PC-3 (cell line): ENCODE results near the gene CCDC136. TPM values are rescaled to one million over a fixed set of nuclear protein-coding genes. Genes with fewer than 3 reads are reported as not detected.

Source experiments
- ATAC-seq: fragments of 200-7000 bp; cut with Tn5 transposase; 2 replicates; pipeline ENCODE4 v1.9.1; 2020; ENCODE audit warnings: mild to moderate bottlenecking, moderate library complexity
- BruUV-seq: library from RNA; stranded (reverse); fragments of 400-500 nt; replicated peaks from 2 replicates; lab custom pipeline; 2021; lab: Mats Ljungman, UMichigan
- CTCF ChIA-PET: fragments of 300-600 bp; sonication (Branson Sonifier 250); formaldehyde crosslinking; loops from one replicate; lab custom pipeline; 2022; ENCODE audit warnings: antibody characterized with exemption; lab: Charles Lee
- POLR2A ChIA-PET: fragments of 300-600 bp; sonication (Branson Sonifier 250); formaldehyde crosslinking; loops from one replicate; lab custom pipeline; 2022; ENCODE audit warnings: antibody characterized with exemption; ENCODE audit not compliant: unreplicated experiment; lab: Charles Lee
- DNase-seq: peaks from one replicate; pipeline ENCODE4 v3.0.0-alpha.2; 2015
- H2AFZ ChIP-seq: fragments of 300-600 bp; sonication (generic); 2 replicates; pipeline ENCODE4 v1.6.0; 2016; ENCODE audit warnings: antibody characterized with exemption, low read length
- H3F3A ChIP-seq: fragments of 300-600 bp; sonication (generic); one replicate; pipeline ENCODE4 v1.6.0; 2017; ENCODE audit warnings: antibody characterized with exemption, low read length, control low read depth, mild to moderate bottlenecking; ENCODE audit not compliant: unreplicated experiment
- H3K27ac ChIP-seq: fragments of 300-600 bp; sonication (generic); 2 replicates; pipeline ENCODE4 v1.5.1; 2016; ENCODE audit warnings: mild to moderate bottlenecking, low read length
- H3K27me3 ChIP-seq: fragments of 300-600 bp; sonication (generic); 2 replicates; pipeline ENCODE4 v1.6.1; 2016; ENCODE audit warnings: low read length, mixed read lengths
- H3K36me3 ChIP-seq: fragments of 300-600 bp; sonication (generic); 2 replicates; pipeline ENCODE4 v1.6.1; 2016; ENCODE audit warnings: low read depth, mixed run types, low read length, mixed read lengths
- H3K4me1 ChIP-seq: fragments of 300-600 bp; sonication (generic); 2 replicates; pipeline ENCODE4 v1.5.1; 2016; ENCODE audit warnings: low read length; ENCODE audit not compliant: insufficient read depth
- H3K4me2 ChIP-seq: fragments of 300-600 bp; sonication (generic); 2 replicates; pipeline ENCODE4 v1.6.0; 2016; ENCODE audit warnings: low read length
- H3K4me3 ChIP-seq: fragments of 300-600 bp; sonication (generic); 2 replicates; pipeline ENCODE4 v1.5.1; 2016; ENCODE audit warnings: mild to moderate bottlenecking, low read length, mixed read lengths
- H3K79me2 ChIP-seq: fragments of 300-600 bp; sonication (generic); 2 replicates; pipeline ENCODE4 v1.6.1; 2017; ENCODE audit warnings: low read length, mixed read lengths
- H3K9ac ChIP-seq: fragments of 300-600 bp; sonication (generic); 2 replicates; pipeline ENCODE4 v1.6.0; 2016; ENCODE audit warnings: mild to moderate bottlenecking, low read length
- H3K9me2 ChIP-seq: fragments of 300-600 bp; sonication (generic); replicated peaks from 2 replicates; pipeline ENCODE4 v1.6.1; 2016; ENCODE audit warnings: mixed run types, low read length, mixed read lengths
- H3K9me3 ChIP-seq: fragments of 300-600 bp; sonication (generic); 2 replicates; pipeline ENCODE4 v1.6.1; 2016; ENCODE audit warnings: low read length, mixed read lengths
- H4K20me1 ChIP-seq: fragments of 300-600 bp; sonication (generic); 2 replicates; pipeline ENCODE4 v1.6.1; 2016; ENCODE audit warnings: low read length, mixed read lengths
- EZH2 ChIP-seq: fragments of 300-600 bp; sonication (generic); IDR thresholded peaks from one replicate; pipeline ENCODE4 v1.6.1; 2017; ENCODE audit warnings: antibody characterized with exemption, mild to moderate bottlenecking, low read length; ENCODE audit not compliant: unreplicated experiment
- EZH2phosphoT487 ChIP-seq: fragments of 300-600 bp; sonication (generic); IDR thresholded peaks from 2 replicates; pipeline ENCODE4 v1.6.1; 2018; ENCODE audit warnings: mild to moderate bottlenecking, antibody characterized with exemption, low read length, borderline replicate concordance
- intact Hi-C: fragments of 100-400 bp; cut with micrococcal nuclease; formaldehyde crosslinking; loops from 2 replicates; pipeline ENCODE4 v1.9.0; 2023
- total RNA-seq: library from RNA; depleted of rRNA; stranded (reverse); fragments of >200 nt; gene quantifications from 2 replicates; pipeline ENCODE4 v1.2.3, GENCODE V29; 2014
- TF ChIP-seq, protein P1 (sequence below): fragments of 300-600 bp; sonication (generic); conservative IDR thresholded peaks from 2 replicates; pipeline ENCODE4 v1.5.1; 2017; ENCODE audit warnings: antibody characterized with exemption, low read depth, mild to moderate bottlenecking, low read length

The CCDC136 gene
- total RNA-seq, 1 experiment from 2014 or later: 10.5 TPM

DNA sequence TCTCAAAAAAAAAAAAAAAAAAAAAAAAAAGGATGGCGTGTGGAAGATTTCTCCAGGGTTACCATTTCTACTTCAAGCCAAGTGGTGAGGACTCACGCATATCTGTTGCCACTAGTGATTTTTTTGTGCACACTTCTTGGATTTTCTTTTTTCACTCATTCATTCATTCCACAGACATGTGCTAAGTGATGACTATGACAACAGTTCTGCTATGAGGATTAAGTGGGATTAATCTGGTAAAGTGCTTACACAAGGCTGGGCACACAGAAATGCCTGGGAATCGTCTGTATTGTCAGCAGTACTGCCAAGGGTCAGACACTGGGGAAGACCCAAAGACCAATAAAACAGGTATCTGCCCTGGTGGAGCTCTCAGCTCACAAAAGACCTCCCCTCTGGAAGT, 9.9 kb upstream of the CCDC136 start:
- no TSS peak for BruUV-seq
- H2AFZ ChIP-seq: no peak overlapping the region
- no peaks in the 10 kb centered on the region for H3K79me2 ChIP-seq
- POLR2A ChIA-PET: no interaction called here
- CTCF ChIA-PET: no interaction called here
- TF ChIP-seq, protein P1, sequence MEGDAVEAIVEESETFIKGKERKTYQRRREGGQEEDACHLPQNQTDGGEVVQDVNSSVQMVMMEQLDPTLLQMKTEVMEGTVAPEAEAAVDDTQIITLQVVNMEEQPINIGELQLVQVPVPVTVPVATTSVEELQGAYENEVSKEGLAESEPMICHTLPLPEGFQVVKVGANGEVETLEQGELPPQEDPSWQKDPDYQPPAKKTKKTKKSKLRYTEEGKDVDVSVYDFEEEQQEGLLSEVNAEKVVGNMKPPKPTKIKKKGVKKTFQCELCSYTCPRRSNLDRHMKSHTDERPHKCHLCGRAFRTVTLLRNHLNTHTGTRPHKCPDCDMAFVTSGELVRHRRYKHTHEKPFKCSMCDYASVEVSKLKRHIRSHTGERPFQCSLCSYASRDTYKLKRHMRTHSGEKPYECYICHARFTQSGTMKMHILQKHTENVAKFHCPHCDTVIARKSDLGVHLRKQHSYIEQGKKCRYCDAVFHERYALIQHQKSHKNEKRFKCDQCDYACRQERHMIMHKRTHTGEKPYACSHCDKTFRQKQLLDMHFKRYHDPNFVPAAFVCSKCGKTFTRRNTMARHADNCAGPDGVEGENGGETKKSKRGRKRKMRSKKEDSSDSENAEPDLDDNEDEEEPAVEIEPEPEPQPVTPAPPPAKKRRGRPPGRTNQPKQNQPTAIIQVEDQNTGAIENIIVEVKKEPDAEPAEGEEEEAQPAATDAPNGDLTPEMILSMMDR: no peak
- TF ChIP-seq EZH2 (no peak), EZH2phosphoT487 (no peak)
- no peaks in the 10 kb centered on the region for H3K27me3 ChIP-seq
- H3K27ac ChIP-seq: no peak overlapping the region
- no peaks in the 10 kb centered on the region for H3F3A ChIP-seq
- H3K4me3 ChIP-seq: no peak overlapping the region
- no peaks in the 10 kb centered on the region for H3K36me3 ChIP-seq
- H3K9ac ChIP-seq: no peak overlapping the region
- intact Hi-C loops: no loop called here
- H4K20me1 ChIP-seq: no peaks in the 10 kb centered on the region
- H3K4me1 ChIP-seq: no peaks in the 10 kb centered on the region
- no peak for ATAC-seq
- H3K9me3 ChIP-seq: no peaks in the 10 kb centered on the region
- H3K4me2 ChIP-seq: no peak overlapping the region
- DNase-seq: no peak
- H3K9me2 ChIP-seq: no peaks in the 10 kb centered on the region

DNA sequence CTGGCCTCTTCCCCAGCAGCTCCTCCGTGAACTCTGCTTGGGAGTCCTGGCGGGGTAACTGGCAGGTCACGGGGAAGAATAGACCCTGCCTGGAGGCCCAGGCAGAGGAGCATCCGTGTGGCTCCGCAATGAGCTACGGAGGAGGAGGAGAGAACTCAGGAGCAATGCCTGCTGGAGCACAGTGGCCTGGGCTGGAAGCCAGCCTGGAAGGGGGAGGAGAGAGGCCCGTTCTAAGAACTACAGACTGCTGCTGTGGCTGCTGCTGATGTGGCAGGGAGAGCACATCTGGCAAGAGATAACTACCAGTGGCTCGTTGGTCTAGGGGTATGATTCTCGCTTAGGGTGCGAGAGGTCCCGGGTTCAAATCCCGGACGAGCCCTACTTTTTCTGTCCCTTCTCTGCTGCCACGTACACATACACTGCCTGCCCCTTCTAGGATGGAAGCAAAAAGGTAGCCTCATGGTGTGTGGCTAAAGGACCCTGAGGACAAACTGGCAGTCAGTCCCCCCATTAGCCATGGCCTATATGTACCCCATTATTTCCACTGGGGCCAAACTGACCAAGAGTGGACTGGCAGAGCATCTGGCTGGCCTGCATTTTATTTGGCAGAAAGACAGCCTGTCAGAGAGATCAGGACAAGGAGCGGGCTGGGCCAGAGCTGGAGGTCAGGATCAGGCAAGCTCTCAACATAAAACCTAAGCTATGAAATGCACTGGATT, 8.5 kb upstream of the CCDC136 start:
- Histone ChIP-seq H4K20me1 (no peaks in the 10 kb centered on the region), H3K4me3 (no peak overlapping the region), H3K9me3 (no peaks in the 10 kb centered on the region), H3K79me2 (no peaks in the 10 kb centered on the region), H3K9ac (no peak overlapping the region), H3K4me1 (no peaks in the 10 kb centered on the region), H3K27ac (no peak overlapping the region), H3K4me2 (no peak overlapping the region), H3K27me3 (no peaks in the 10 kb centered on the region), H3K36me3 (no peaks in the 10 kb centered on the region), H3F3A (no peaks in the 10 kb centered on the region), H3K9me2 (no peaks in the 10 kb centered on the region), H2AFZ (no peak overlapping the region)
- intact Hi-C loops: no loop called here
- no TSS peak for BruUV-seq
- POLR2A ChIA-PET: no interaction called here
- CTCF ChIA-PET: no interaction called here
- DNase-seq: no peak
- ATAC-seq: no peak; the same call in 1 of the 2 replicates
- no peak for TF ChIP-seq EZH2

DNA sequence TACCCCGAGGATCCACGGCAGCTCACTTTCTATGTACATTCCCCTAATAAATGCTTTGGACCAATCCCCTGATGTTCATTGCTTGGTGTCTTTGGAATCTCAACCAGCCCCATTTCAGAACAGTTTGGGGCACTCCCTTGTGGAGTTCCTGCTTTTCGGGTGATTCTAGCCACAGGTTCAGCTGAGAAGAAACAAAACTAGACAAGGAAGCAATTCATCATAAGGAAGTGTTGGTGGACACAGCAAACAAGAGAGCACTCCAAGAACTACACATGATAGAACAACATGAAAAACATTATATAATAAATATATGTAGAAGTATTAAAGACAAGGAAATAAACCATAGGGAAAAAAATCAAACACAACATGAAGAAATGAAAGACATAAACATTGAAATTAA, 6.0 kb upstream of the CCDC136 start:
- intact Hi-C loops: no loop called here
- H3K27ac ChIP-seq: no peak overlapping the region
- no peak overlapping the region for H3K9ac ChIP-seq
- no peaks in the 10 kb centered on the region for H3K9me2 ChIP-seq
- no TSS peak for BruUV-seq
- H3K27me3 ChIP-seq: no peaks in the 10 kb centered on the region
- no peaks in the 10 kb centered on the region for H3K9me3 ChIP-seq
- no peaks in the 10 kb centered on the region for H4K20me1 ChIP-seq
- no peak for DNase-seq
- no peak overlapping the region for H3K4me2 ChIP-seq
- TF ChIP-seq EZH2 (no peak), EZH2phosphoT487 (no peak)
- TF ChIP-seq, protein P1: no peak
- H3K36me3 ChIP-seq: no peaks in the 10 kb centered on the region
- H3K4me1 ChIP-seq: no peaks in the 10 kb centered on the region
- ChIA-PET CTCF (no interaction called here), POLR2A (interaction anchor here (0.7 kb wide), 1 partner anchor 77 kb away, joined by 5 read pairs; the partner anchor contains the start of gene ATP6V1F)
- no peak overlapping the region for H3K4me3 ChIP-seq
- no peaks in the 10 kb centered on the region for H3F3A ChIP-seq
- H3K79me2 ChIP-seq: no peaks in the 10 kb centered on the region
- no peak for ATAC-seq
- H2AFZ ChIP-seq: no peak overlapping the region
